CD1c-positive myeloid dendritic cell (primary cell): ENCODE measurements around the gene AOAH.

Source experiments
- DNase-seq: peaks from one replicate; pipeline ENCODE4 v3.0.0-alpha.2; 2016; ENCODE audit errors: extremely low spot score

The AOAH gene

DNA sequence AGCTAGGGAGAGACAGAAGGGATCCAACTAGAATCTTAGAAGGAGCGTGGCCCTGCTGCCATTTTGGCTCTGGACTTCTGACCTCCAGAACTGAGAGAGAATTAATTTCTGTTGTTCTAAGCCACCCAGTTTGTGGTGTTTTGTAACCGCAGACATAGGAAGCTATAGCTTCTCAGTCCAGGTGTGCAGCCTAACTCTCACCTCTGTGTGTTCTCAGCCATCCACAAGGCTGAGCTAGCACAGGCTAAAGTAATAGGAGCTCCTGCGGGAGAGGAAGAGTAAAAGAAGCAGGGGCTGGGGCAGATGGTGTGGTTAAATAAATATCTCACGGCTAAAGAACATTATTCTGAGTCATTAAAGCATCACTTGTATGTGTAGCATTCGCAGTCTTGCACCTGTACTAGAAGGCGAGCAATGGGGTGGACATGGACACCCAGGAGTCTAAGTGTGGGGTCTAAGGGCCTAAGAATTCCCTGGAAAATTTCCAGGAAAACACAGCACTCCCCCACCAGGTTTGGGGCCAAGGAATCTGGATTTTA lies 94.1 kb downstream of the AOAH start:
- DNase-seq, result no peak

DNA sequence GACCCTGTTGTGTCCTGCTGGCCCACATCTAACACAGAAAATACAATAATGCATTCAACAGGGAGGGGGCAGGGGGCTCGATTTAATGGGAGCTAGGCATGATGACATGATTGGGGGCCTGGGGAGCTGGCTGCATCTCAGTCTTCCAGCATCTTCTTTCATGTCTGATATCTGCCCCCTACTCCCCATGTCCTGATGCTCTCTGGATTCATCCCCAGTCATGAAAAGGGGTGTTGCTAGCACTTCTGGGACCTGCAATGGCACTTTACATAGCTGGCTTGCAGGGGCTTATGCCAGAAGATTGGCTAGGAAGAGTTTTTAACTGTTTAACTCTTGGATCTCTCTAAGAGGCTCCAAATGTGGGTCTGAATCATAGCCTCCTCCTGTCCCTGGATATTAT lies 94.9 kb downstream of the AOAH start:
- DNase-seq, result no peak

DNA sequence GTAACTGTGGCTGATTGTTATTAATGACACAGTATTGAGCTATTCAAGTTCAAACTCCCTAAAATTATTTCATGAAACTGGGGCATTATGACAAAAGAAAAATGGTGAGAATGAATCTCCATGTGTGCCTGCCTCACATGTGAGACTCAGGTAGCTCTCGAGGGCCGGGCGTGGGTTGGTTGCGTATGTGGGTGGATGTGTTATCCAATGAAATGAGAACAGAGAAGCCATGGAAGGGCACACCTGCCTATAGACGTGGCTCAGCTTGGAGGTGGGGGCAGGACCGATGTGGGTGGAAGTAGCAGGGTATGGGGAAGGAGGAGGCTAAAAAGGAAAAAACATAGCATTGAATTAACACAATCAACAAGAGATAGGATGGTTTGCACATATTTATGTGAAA lies 96.5 kb downstream of the AOAH start:
- DNase-seq, result no peak

- DNase-seq, result no peak
Observed at GRCh38 chr7:36626111-36626510, 98.2 kb downstream of the AOAH start.

GRCh38 chr7:36625247-36625646 lies 99.0 kb downstream of the AOAH start:
- DNase-seq, result peak; percentile 39

- peak; percentile 74 for DNase-seq
Observed at GRCh38 chr7:36623247-36623646, 101.0 kb downstream of the AOAH start.

GRCh38 chr7:36621396-36621795 lies 102.9 kb downstream of the AOAH start:
- no peak for DNase-seq

DNA sequence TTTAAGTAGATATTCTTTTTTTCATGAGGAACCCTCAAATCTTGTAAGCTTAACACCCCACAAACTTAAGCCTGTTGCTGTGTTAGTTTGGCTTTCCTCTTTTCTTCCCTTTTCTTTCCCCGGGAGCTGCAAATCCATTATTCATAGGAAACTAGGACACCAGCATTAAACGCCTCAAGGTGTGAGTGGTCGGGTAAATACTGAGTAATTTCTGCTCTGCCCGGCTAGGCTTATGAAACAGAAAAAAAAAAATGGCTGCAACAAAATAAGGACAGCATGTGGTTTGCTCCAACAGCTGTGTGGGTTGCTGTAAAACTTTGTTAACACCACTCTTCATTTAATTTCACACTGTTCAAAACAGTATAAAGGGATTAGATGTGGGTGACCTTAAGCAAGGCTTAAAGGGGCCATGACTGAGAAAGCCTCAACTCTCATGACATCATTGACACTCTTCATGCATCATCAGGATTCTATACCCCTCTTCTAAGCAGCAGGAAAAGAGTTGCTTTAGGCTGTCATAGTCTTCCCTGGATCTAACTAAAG lies 104.1 kb downstream of the AOAH start:
- DNase-seq, result no peak

GRCh38 chr7:36617408-36617807 lies 106.9 kb downstream of the AOAH start:
- no peak for DNase-seq

DNA sequence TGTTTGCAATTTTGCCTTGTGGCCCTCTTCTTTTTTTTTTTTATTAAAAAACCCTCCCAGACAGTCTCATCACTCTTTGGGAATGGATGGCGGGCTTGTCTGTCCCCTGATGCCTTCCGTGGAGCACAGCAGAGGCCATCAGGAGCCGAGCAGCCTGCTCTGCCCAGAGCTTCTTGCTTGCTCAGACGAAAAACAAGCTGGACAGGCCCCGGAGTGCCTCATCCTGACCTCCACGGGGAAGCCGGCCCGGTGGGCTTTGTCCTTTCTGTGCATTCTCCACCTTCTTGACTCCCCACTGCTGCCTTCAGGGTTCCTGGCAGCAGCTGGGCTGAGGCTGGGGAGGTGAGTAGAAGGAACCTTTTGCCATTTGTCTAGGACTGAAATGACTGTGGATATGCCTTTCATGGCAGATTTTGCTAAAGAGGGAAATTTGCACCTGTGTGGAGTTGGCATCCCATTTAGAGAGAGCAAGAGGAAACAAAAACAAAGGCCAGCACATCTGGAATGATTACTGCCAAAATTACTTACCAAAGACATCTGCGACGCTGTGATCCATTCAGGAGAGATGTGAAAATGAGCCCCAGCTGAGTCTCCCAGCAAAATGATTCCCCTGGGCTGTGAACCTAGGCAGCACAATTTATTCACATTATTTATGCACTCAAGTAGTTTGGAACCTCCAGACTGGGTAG lies 108.3 kb downstream of the AOAH start:
- no peak for DNase-seq

DNA sequence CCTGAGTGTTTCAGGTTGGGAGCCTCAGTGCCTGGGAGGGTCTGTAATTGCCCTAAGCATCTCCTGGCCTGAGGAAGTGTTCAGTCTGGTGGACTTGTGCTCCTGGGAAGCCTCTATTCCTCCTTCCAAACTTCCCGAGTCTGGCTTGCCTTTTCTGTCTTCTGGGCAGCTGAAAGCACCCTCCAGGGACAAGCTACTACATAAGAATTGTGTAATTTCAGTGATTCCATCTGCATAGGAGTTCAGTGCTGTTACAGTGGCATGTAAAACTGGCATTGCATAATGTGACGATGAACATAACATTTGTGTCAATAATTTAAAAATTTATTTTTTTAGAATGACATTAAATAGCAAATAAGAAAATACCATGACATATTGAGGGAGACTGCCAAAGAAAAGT lies 109.3 kb downstream of the AOAH start:
- no peak for DNase-seq

- no peak for DNase-seq
Observed at GRCh38 chr7:36613031-36613614, 111.2 kb downstream of the AOAH start.

- no peak for DNase-seq
Observed at GRCh38 chr7:36611703-36612102, 112.6 kb downstream of the AOAH start.

- DNase-seq, result no peak
Observed at GRCh38 chr7:36607721-36608095, 116.6 kb downstream of the AOAH start.

GRCh38 chr7:36606976-36607720 lies 117.1 kb downstream of the AOAH start:
- DNase-seq, result no peak

GRCh38 chr7:36606153-36606975 lies 117.9 kb downstream of the AOAH start:
- DNase-seq, result no peak

DNA sequence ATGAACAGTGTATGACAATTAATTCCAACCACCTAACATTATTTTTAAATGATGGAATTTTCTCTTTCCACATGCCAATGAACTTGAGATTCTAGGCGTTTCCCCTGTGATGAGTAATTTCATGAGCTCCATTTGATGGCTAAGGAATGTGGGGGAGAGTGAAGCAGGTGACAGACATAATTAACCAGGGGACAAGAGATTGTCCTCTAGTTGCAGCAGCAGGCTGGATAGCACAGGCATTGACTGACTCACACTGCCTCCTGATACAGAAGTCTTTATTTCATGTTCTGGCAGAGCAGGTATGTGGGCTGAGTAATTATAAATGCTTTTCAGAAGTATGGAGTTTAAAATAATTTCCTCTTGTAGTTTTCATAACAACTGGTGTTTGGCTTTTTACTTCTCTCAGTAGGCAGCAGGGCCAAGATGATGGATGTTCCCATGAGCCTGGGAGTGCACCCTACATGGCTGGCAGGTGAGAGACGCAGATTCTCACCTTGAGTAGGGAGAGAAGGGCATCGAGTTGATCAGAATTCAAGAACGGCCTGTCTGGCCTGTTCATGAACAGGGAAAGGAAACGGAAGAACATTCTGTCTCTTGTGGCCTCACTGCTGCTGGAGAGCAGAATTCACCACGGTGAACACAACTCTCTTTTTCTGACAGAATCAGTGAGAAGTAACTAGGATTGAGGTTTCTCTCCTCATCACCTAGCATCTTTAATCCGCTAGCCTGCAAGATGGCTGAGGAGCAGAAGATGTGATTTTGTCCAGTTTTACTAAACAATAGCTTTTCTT lies 118.8 kb downstream of the AOAH start:
- no peak for DNase-seq

DNA sequence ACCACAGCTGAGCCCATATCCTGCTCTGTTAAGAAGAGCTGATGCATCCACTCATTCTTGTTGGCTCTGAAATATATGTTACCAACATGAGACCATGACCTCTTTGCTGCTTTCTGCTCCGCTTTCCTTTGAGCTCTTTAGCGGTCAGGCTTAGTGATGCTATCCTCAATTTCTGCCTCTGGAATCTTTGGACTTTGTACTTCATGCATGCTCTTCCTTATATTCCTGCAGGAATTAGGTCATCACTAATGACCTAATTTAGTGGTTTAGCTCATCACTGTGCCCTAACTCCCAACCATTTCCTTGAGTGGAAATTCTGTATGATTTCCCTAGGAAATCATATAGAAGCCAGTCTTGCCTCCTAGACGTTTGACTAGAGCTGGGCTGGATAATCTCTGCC lies 119.5 kb downstream of the AOAH start:
- DNase-seq, result no peak

DNA sequence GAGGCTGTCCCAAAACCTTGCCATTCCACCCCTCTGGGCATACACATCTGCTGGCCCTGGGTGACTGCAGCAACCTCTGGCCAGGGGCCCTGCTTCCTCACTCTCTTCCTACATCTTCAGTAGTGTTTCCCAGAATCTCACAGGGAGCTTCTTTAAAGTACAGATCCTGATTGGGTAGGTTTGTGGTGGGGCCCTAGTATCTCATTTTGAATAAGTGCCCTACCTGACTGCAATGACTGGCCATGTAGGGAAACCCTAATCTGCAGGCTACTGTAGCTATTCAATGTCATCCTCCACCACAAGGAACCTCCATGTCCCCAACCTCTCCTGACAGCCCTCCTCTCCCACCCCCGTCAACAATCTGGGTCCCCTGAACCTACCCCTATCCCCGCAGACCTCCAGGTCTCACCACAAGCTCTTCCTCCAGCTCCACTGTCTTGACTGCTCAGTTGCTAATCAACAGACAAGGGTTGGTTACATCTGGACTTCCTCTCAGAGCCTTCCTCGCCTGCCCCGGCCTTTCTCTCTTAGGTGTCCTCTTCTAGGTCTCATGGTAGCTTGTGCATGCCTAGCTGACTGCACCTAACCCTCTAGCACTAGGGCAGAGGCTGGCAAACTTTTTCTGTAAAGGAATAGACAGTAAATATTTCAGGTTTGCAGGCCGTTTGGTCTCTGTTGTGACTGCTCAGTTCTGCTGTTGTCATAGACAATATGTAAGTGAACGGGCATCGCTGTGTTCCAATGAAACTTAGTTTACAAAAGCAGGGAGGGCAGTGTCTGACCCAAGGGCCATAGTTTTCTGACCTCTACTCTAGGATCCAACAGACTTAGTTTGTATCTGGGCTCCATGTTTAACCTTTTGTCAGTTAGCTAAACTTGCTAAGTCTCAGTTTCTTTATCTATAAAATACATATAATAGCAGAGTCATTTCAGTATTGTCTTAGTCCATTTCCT lies 121.1 kb downstream of the AOAH start:
- no peak for DNase-seq

- DNase-seq, result no peak
Observed at GRCh38 chr7:36602511-36602910, 121.8 kb downstream of the AOAH start.
